ENCODE measurements around the gene VPS26B. TPM values are rescaled to one million over a fixed set of nuclear protein-coding genes. Genes with fewer than 3 reads are reported as not detected.
A peak's percentile ranks its signal among the peaks of the same experiment; 100 is the strongest.
"Not testable (repeated sequence)": the region's sequence is repeated elsewhere in the genome, so short reads cannot be mapped to it uniquely, and the experiment has no call there.

Gene VPS26B
- total and polyA plus RNA-seq, 5 donors from 2014 or later: 43.9 to 65.1 (median 61.6) TPM

DNA sequence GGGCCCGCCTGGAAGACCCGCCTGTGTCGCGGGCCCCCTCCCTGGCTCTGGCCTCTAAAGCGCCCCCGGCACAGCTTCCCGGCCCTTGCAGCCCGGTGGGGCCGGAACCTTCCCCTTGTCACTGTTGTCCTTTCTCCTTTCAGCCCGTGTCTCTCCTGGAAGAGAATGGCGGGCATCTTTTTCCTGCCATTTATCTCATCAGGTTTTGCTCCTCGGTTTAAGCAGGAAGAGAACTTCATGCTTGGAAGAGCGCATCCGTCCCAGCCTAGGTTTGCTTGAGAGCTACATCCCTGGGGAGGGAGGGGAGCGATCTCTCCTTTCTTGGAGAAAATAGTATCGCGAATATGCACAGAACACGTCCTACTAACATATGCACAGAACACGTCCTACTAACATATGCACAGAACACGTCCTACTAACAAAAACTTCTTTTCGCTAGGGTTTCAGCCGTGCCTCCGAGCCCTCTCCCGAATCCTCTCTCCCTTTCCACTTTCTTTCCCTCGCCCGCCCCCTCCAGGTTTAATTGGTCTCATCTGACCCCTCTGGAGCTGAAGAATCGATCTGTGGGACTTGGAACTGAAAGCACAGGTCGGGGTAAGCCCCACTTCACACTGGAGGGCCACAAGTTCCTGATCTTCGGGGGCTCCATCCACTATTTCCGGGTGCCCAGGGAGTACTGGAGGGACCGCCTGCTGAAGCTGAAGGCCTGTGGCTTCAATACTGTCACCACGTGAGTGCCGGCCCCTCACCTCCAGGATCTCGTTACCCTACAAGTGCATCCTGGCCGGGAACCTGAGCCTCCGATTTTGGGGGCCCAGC lies 52.9 kb downstream of the VPS26B start:
- H3K4me3 Mint-ChIP-seq: peak overlapping the region; percentile 84 to 92 (median 88)
- peaks cover 23% of the 10 kb centered on the region for H3K27me3 Mint-ChIP-seq
- no peaks in the 10 kb centered on the region for H3K36me3 ChIP-seq (ENCODE audit: control insufficient read depth, insufficient read depth, low read length)
- peaks cover 14% of the 10 kb centered on the region for H3K27me3 ChIP-seq (ENCODE audit: control insufficient read depth, insufficient read depth, low read length)
- DNase-seq (no peak), ATAC-seq (ENCODE audit: low read depth in 2 of 2) (no peak)
- H3K9me3 ChIP-seq (ENCODE audit: control insufficient read depth in 2 of 2, low read length in 2 of 2): peaks cover 0 to 5% of the 10 kb centered on the region in 2 experiments
- H3K4me1 Mint-ChIP-seq: peaks cover 6 to 41% (median 23%) of the 10 kb centered on the region in 4 donors
- H3K4me3 ChIP-seq (ENCODE audit: low read depth, low read length): no peak overlapping the region
- peaks cover 0 to 7% (median 3%) of the 10 kb centered on the region in 7 donors for H3K9me3 Mint-ChIP-seq
- peaks cover 30% of the 10 kb centered on the region for H3K4me1 ChIP-seq (ENCODE audit: control insufficient read depth, insufficient read depth, low read length, poor library complexity, severe bottlenecking)
- H3K27ac Mint-ChIP-seq: peak overlapping the region in 1 of 3 donors; percentile 88
- H3K27ac ChIP-seq (ENCODE audit: insufficient read depth, low read length, poor library complexity, severe bottlenecking): no peak overlapping the region
- peaks cover 4% of the 10 kb centered on the region for H3K36me3 Mint-ChIP-seq

GRCh38 chr11:134278356-134278755 lies 53.9 kb downstream of the VPS26B start:
- Mint-ChIP-seq H3K36me3 (no peaks in the 10 kb centered on the region), H3K4me3 (peak overlapping the region in 3 of 4 donors; percentile 33 to 84 (median 39))

DNA sequence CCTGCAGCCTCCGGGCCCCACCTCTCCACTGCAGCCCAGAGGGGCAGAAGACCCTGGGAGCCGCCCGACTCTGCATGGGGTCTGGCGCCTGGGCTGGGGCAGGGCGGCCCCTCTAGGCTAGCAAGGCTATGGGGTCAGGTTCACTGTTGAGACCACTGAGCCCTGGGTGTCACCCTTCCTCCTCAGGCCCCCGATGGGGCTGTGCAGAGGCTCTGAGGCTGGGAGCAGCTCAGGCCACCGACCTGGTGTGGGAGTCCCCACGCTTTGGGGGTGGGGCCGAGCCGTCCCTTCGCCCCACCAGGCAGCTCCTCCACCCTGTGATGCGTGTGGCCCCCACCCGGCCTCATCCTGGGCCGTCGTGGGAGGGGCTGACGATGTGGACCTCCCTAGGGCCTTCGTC lies 57.2 kb downstream of the VPS26B start:
- H3K4me3 ChIP-seq (ENCODE audit: low read depth, low read length); H3K36me3 ChIP-seq (ENCODE audit: control insufficient read depth, insufficient read depth, low read length); H3K4me3 Mint-ChIP-seq; H3K27ac ChIP-seq (ENCODE audit: insufficient read depth, low read length, poor library complexity, severe bottlenecking); DNase-seq; H3K4me1 Mint-ChIP-seq; ATAC-seq (ENCODE audit: low read depth in 2 of 2); H3K9me3 ChIP-seq (ENCODE audit: control insufficient read depth in 2 of 2, low read length in 2 of 2); H3K27ac Mint-ChIP-seq; H3K36me3 Mint-ChIP-seq; H3K4me1 ChIP-seq (ENCODE audit: control insufficient read depth, insufficient read depth, low read length, poor library complexity, severe bottlenecking); H3K9me3 Mint-ChIP-seq: not testable (repeated sequence)
- H3K27me3 Mint-ChIP-seq: peaks cover 13% of the 10 kb centered on the region
- peaks cover 14% of the 10 kb centered on the region for H3K27me3 ChIP-seq (ENCODE audit: control insufficient read depth, insufficient read depth, low read length)

More at GRCh38 chr11:134278356-134278755, 53.9 kb downstream of the VPS26B start:
- Histone ChIP-seq H3K27ac (ENCODE audit: insufficient read depth, low read length, poor library complexity, severe bottlenecking) (no peak overlapping the region), H3K36me3 (ENCODE audit: control insufficient read depth, insufficient read depth, low read length) (no peaks in the 10 kb centered on the region), H3K4me3 (ENCODE audit: low read depth, low read length) (no peak overlapping the region), H3K4me1 (ENCODE audit: control insufficient read depth, insufficient read depth, low read length, poor library complexity, severe bottlenecking) (peaks cover 30% of the 10 kb centered on the region), H3K27me3 (ENCODE audit: control insufficient read depth, insufficient read depth, low read length) (peaks cover 14% of the 10 kb centered on the region), H3K9me3 (ENCODE audit: control insufficient read depth in 2 of 2, low read length in 2 of 2) (peaks cover 0 to 5% of the 10 kb centered on the region in 2 experiments)
- DNase-seq (no peak), ATAC-seq (ENCODE audit: low read depth in 2 of 2) (no peak)
- peaks cover 6 to 32% (median 18%) of the 10 kb centered on the region in 4 donors for H3K4me1 Mint-ChIP-seq
- H3K27me3 Mint-ChIP-seq: peaks cover 18% of the 10 kb centered on the region
- H3K27ac Mint-ChIP-seq: no peak overlapping the region
- peaks cover 0 to 7% (median 3%) of the 10 kb centered on the region in 7 donors for H3K9me3 Mint-ChIP-seq

DNA sequence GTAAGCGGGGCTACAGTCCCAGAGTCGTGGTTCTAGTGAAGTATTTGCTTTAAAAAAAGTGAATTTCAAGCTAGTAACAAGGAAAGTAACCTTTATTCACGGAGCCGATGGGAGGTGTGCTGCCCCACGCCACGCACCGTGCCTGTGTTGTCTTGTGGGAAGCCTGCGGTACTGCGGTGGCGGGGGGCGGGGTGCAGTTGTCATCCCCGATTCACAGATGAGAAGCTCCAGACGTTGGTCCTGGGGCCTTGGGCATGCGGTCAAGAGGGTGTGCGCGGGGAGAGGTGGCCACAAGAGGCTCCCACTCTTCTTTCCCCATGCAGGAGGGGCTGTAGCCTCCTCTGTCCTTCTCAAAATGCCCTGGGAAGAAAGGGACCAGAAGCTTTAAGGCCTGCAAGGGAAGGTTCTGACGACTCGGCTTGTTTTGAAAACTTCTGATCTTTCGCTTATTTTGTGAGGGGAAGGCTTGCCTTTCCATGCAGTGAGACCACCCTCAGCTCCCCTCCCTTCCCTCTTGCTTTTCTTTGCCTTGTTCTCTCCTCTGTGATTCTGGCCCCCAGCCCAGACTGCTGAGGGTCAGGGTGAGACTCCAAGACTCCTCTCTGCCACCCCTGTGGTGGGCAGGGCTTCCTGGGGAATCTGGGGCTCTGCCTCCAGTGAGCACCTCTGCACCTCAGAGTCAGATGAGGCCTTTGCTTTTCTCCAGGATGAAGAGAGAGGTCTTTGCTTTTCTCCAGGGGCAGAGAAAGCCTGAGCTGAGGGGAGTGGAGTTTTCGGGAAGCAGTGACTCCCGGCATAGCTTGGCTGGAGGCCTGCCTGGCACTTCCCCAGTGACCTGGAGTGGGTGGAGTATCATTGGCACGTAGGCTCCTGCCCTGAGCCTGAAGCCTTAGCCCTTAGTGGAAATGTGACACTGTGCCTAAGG lies 57.9 kb downstream of the VPS26B start:
- Histone ChIP-seq H3K4me3 (ENCODE audit: low read depth, low read length) (no peak overlapping the region), H3K4me1 (ENCODE audit: control insufficient read depth, insufficient read depth, low read length, poor library complexity, severe bottlenecking) (no peaks in the 10 kb centered on the region), H3K27ac (ENCODE audit: insufficient read depth, low read length, poor library complexity, severe bottlenecking) (no peak overlapping the region), H3K9me3 (ENCODE audit: control insufficient read depth in 2 of 2, low read length in 2 of 2) (peaks cover 0 to 5% of the 10 kb centered on the region in 2 experiments), H3K27me3 (ENCODE audit: control insufficient read depth, insufficient read depth, low read length) (peaks cover 13% of the 10 kb centered on the region), H3K36me3 (ENCODE audit: control insufficient read depth, insufficient read depth, low read length) (no peaks in the 10 kb centered on the region)
- no peak for DNase-seq
- H3K36me3 Mint-ChIP-seq: no peaks in the 10 kb centered on the region
- H3K27ac Mint-ChIP-seq: peak overlapping the region in 1 of 3 donors; percentile 74
- H3K4me3 Mint-ChIP-seq: no peak overlapping the region
- peaks cover 14% of the 10 kb centered on the region for H3K27me3 Mint-ChIP-seq
- H3K9me3 Mint-ChIP-seq: peaks cover 0 to 7% (median 3%) of the 10 kb centered on the region in 7 donors
- peaks cover 0 to 2% (median 0%) of the 10 kb centered on the region in 4 donors for H3K4me1 Mint-ChIP-seq
- no peak for ATAC-seq (ENCODE audit: low read depth in 2 of 2)

GRCh38 chr11:134283461-134284230 lies 59.2 kb downstream of the VPS26B start:
- Mint-ChIP-seq H3K9me3 (peaks cover 0 to 4% (median under 1%) of the 10 kb centered on the region in 7 donors), H3K27me3 (peaks cover 9% of the 10 kb centered on the region)
- H3K27me3 ChIP-seq (ENCODE audit: control insufficient read depth, insufficient read depth, low read length): peaks cover 3% of the 10 kb centered on the region

GRCh38 chr11:134284349-134284748 lies 59.9 kb downstream of the VPS26B start:
- not testable (repeated sequence) for H3K4me1 Mint-ChIP-seq; H3K27ac ChIP-seq (ENCODE audit: insufficient read depth, low read length, poor library complexity, severe bottlenecking); H3K27ac Mint-ChIP-seq; H3K36me3 Mint-ChIP-seq; H3K36me3 ChIP-seq (ENCODE audit: control insufficient read depth, insufficient read depth, low read length); DNase-seq; H3K27me3 Mint-ChIP-seq; H3K4me1 ChIP-seq (ENCODE audit: control insufficient read depth, insufficient read depth, low read length, poor library complexity, severe bottlenecking); ATAC-seq (ENCODE audit: low read depth in 2 of 2); H3K4me3 Mint-ChIP-seq; H3K9me3 Mint-ChIP-seq; H3K9me3 ChIP-seq (ENCODE audit: control insufficient read depth in 2 of 2, low read length in 2 of 2); H3K27me3 ChIP-seq (ENCODE audit: control insufficient read depth, insufficient read depth, low read length); H3K4me3 ChIP-seq (ENCODE audit: low read depth, low read length)

More at GRCh38 chr11:134283461-134284230, 59.2 kb downstream of the VPS26B start:
- Histone ChIP-seq H3K36me3 (ENCODE audit: control insufficient read depth, insufficient read depth, low read length) (no peaks in the 10 kb centered on the region), H3K27ac (ENCODE audit: insufficient read depth, low read length, poor library complexity, severe bottlenecking) (no peak overlapping the region), H3K9me3 (ENCODE audit: control insufficient read depth in 2 of 2, low read length in 2 of 2) (peaks cover 0 to under 1% of the 10 kb centered on the region in 2 experiments), H3K4me1 (ENCODE audit: control insufficient read depth, insufficient read depth, low read length, poor library complexity, severe bottlenecking) (no peaks in the 10 kb centered on the region), H3K4me3 (ENCODE audit: low read depth, low read length) (no peak overlapping the region)
- ATAC-seq (ENCODE audit: low read depth in 2 of 2): no peak
- Mint-ChIP-seq H3K27ac (no peak overlapping the region), H3K4me1 (no peaks in the 10 kb centered on the region), H3K4me3 (no peak overlapping the region), H3K36me3 (no peaks in the 10 kb centered on the region)
- DNase-seq: no peak

- Mint-ChIP-seq H3K9me3 (no peaks in the 10 kb centered on the region), H3K27ac (no peak overlapping the region), H3K4me1 (no peaks in the 10 kb centered on the region), H3K27me3 (peaks cover 9% of the 10 kb centered on the region), H3K36me3 (no peaks in the 10 kb centered on the region), H3K4me3 (no peak overlapping the region)
- Histone ChIP-seq H3K4me1 (ENCODE audit: control insufficient read depth, insufficient read depth, low read length, poor library complexity, severe bottlenecking) (no peaks in the 10 kb centered on the region), H3K27ac (ENCODE audit: insufficient read depth, low read length, poor library complexity, severe bottlenecking) (no peak overlapping the region), H3K36me3 (ENCODE audit: control insufficient read depth, insufficient read depth, low read length) (no peaks in the 10 kb centered on the region), H3K9me3 (ENCODE audit: control insufficient read depth in 2 of 2, low read length in 2 of 2) (no peaks in the 10 kb centered on the region), H3K27me3 (ENCODE audit: control insufficient read depth, insufficient read depth, low read length) (no peaks in the 10 kb centered on the region), H3K4me3 (ENCODE audit: low read depth, low read length) (no peak overlapping the region)
- DNase-seq: no peak
- no peak for ATAC-seq (ENCODE audit: low read depth in 2 of 2)
Measured at GRCh38 chr11:134287561-134287960, 63.1 kb downstream of the VPS26B start.

All from CD4-positive, CD25-positive, alpha-beta regulatory T cell (primary cell).